Ramos (cell line): Measurements from ENCODE around the gene TYMS.

Experiments used
- in situ Hi-C: fragments of 300-500 bp; cut with MboI; formaldehyde crosslinking; loops from one replicate; pipeline ENCODE4 v1.14.3; 2022; ENCODE audit warnings: low sequenced_read_pairs; ENCODE audit not compliant: unreplicated experiment

TYMS gene

GRCh38 chr18:657311-658000, at the start of gene TYMS:
Gene TYMS (plus strand): TSS chr18:657653. CDS start chr18:657743, 90 bp downstream.
- in situ Hi-C loops = no loop called here

GRCh38 chr18:607930-608329, 49.5 kb upstream of the TYMS start:
- in situ Hi-C loops = no loop called here

- in situ Hi-C loops = no loop called here
These were observed 47.1 kb upstream of the TYMS start for GRCh38 chr18:610214-610928.

GRCh38 chr18:612156-612555, 45.3 kb upstream of the TYMS start:
- in situ Hi-C loops = no loop called here

- in situ Hi-C loops = no loop called here
These were observed 43.3 kb upstream of the TYMS start for GRCh38 chr18:614193-614592.

- in situ Hi-C loops = no loop called here
These were observed 42.3 kb upstream of the TYMS start for GRCh38 chr18:615092-615521.

- in situ Hi-C loops = no loop called here
These were observed 41.7 kb upstream of the TYMS start for GRCh38 chr18:615773-616172.

- in situ Hi-C loops = no loop called here
These were observed 41.0 kb upstream of the TYMS start for GRCh38 chr18:616380-616995.

- in situ Hi-C loops = no loop called here
These were observed 39.4 kb upstream of the TYMS start for GRCh38 chr18:617970-618504.

- in situ Hi-C loops = no loop called here
These were observed 38.8 kb upstream of the TYMS start for GRCh38 chr18:618618-619017.

- in situ Hi-C loops = loop anchor here (10.0 kb wide), 1 partner anchor 213 kb away; no protein-coding TSS in a partner anchor
These were observed 36.0 kb upstream of the TYMS start for GRCh38 chr18:621291-622043.

- in situ Hi-C loops = loop anchor here (10.0 kb wide), 1 partner anchor 213 kb away; no protein-coding TSS in a partner anchor
These were observed 35.2 kb upstream of the TYMS start for GRCh38 chr18:622289-622688.

- in situ Hi-C loops = loop anchor here (10.0 kb wide), 1 partner anchor 211 kb away; no protein-coding TSS in a partner anchor
These were observed 33.5 kb upstream of the TYMS start for GRCh38 chr18:623761-624620.

GRCh38 chr18:627231-627630, 30.2 kb upstream of the TYMS start:
- in situ Hi-C loops = loop anchor here (10.0 kb wide), 1 partner anchor 208 kb away; no protein-coding TSS in a partner anchor

GRCh38 chr18:629269-630150, 27.9 kb upstream of the TYMS start:
- in situ Hi-C loops = loop anchor here (10.0 kb wide), 1 partner anchor 205 kb away; no protein-coding TSS in a partner anchor

GRCh38 chr18:631560-631959, 25.9 kb upstream of the TYMS start:
- in situ Hi-C loops = no loop called here

GRCh38 chr18:634551-635045, 22.9 kb upstream of the TYMS start:
- in situ Hi-C loops = no loop called here

- in situ Hi-C loops = no loop called here
These were observed 22.3 kb upstream of the TYMS start for GRCh38 chr18:635171-635570.
